Measurements from ENCODE around the gene SEC14L2.

DNA sequence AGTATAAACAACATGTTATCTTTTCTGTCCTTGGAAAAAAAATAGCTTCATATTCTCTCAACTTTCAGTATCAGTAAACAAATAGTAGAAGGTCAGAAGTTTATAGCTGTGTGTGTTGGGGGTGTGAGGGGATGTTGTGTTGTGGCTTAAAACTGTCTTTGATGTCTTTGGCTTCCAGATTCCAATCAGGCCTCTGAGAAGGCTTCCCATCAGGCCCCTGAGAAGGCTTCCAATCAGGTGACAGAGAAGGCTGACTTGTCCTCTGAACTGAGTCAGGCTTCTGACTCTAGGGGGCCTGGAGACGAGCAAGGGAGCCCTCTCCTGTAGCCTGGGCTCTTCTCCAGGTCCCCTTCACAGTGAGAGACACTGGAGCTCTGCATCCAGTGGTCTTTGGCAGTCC is 38.0 kb downstream of the SEC14L2 start:
- no peak for TF ChIP-seq ZNF274 (IDR thresholded peaks at IDR 0.05; ENCODE audit: low read depth, low read length)
- TF ChIP-seq, protein P1, sequence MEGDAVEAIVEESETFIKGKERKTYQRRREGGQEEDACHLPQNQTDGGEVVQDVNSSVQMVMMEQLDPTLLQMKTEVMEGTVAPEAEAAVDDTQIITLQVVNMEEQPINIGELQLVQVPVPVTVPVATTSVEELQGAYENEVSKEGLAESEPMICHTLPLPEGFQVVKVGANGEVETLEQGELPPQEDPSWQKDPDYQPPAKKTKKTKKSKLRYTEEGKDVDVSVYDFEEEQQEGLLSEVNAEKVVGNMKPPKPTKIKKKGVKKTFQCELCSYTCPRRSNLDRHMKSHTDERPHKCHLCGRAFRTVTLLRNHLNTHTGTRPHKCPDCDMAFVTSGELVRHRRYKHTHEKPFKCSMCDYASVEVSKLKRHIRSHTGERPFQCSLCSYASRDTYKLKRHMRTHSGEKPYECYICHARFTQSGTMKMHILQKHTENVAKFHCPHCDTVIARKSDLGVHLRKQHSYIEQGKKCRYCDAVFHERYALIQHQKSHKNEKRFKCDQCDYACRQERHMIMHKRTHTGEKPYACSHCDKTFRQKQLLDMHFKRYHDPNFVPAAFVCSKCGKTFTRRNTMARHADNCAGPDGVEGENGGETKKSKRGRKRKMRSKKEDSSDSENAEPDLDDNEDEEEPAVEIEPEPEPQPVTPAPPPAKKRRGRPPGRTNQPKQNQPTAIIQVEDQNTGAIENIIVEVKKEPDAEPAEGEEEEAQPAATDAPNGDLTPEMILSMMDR (IDR thresholded peaks at IDR 0.05 in 2 of 3, conservative IDR thresholded peaks at IDR 0.05 in 1 of 3; ENCODE audit: borderline replicate concordance in 1 of 3, insufficient read depth in 1 of 3, low read depth in 2 of 3, low read length in 2 of 3), result no peak
- no peak for TF ChIP-seq ELF1 (IDR thresholded peaks at IDR 0.05; ENCODE audit: borderline replicate concordance, low read depth)
- TF ChIP-seq ATF3 (IDR thresholded peaks at IDR 0.05), result no peak
- TF ChIP-seq EZH2 (IDR thresholded peaks at IDR 0.05), result no peak
- no peak for TF ChIP-seq SRF (IDR thresholded peaks at IDR 0.05; ENCODE audit: low read depth)
- TF ChIP-seq MAX (IDR thresholded peaks at IDR 0.05), result no peak
- TF ChIP-seq, protein P2, sequence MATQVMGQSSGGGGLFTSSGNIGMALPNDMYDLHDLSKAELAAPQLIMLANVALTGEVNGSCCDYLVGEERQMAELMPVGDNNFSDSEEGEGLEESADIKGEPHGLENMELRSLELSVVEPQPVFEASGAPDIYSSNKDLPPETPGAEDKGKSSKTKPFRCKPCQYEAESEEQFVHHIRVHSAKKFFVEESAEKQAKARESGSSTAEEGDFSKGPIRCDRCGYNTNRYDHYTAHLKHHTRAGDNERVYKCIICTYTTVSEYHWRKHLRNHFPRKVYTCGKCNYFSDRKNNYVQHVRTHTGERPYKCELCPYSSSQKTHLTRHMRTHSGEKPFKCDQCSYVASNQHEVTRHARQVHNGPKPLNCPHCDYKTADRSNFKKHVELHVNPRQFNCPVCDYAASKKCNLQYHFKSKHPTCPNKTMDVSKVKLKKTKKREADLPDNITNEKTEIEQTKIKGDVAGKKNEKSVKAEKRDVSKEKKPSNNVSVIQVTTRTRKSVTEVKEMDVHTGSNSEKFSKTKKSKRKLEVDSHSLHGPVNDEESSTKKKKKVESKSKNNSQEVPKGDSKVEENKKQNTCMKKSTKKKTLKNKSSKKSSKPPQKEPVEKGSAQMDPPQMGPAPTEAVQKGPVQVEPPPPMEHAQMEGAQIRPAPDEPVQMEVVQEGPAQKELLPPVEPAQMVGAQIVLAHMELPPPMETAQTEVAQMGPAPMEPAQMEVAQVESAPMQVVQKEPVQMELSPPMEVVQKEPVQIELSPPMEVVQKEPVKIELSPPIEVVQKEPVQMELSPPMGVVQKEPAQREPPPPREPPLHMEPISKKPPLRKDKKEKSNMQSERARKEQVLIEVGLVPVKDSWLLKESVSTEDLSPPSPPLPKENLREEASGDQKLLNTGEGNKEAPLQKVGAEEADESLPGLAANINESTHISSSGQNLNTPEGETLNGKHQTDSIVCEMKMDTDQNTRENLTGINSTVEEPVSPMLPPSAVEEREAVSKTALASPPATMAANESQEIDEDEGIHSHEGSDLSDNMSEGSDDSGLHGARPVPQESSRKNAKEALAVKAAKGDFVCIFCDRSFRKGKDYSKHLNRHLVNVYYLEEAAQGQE (IDR thresholded peaks at IDR 0.05; ENCODE audit: low read depth), result no peak
- TF ChIP-seq ZFX (IDR thresholded peaks at IDR 0.05), result no peak
- TF ChIP-seq POLR2AphosphoS5 (IDR thresholded peaks at IDR 0.05; ENCODE audit: low read depth, low read length), result peak; percentile 20; the same call in 1 of the 2 replicates
- TF ChIP-seq RAD21 (IDR thresholded peaks at IDR 0.05; ENCODE audit: low read depth), result no peak
- no peak for TF ChIP-seq TCF7L2 (IDR thresholded peaks at IDR 0.05; ENCODE audit: borderline replicate concordance, extremely low read depth, insufficient read depth, insufficient read length)

Data from HCT116 (cell line).